Measurements from ENCODE around the gene TMEM106C. TPM values are rescaled to one million over a fixed set of nuclear protein-coding genes. Genes with fewer than 3 reads are reported as not detected.
"Not testable (repeated sequence)": the region's sequence is repeated elsewhere in the genome, so short reads cannot be mapped to it uniquely, and the experiment has no call there.

Gene TMEM106C
- total RNA-seq, 4 donors from 2014 or later = 40.9 to 56.7 (median 42.3) TPM

GRCh38 chr12:47950856-47951468 is 12.4 kb upstream of the TMEM106C start:
- TF ChIP-seq POLR2A (IDR thresholded peaks at IDR 0.05) = no peak
- TF ChIP-seq CTCF (IDR thresholded peaks at IDR 0.05) = no peak
- intact Hi-C loops (cut with DNase I; ENCODE audit: low total_unique reads) = loop anchor here (5.0 kb wide), 1 partner anchor 744 kb away; no protein-coding TSS in a partner anchor
- WGBS, 2 donors = 49 to 67% methylated on average over 8 of the region's 8 CpGs
- no peak for DNase-seq (ENCODE audit: low spot score in 2 of 2)
- H3K4me3 ChIP-seq (ENCODE audit: low read depth, poor library complexity, severe bottlenecking) = no peak overlapping the region

- TF ChIP-seq POLR2A (IDR thresholded peaks at IDR 0.05) = no peak
- WGBS, 2 donors = 47 to 76% methylated on average over 8 of the region's 8 CpGs
- no peak overlapping the region for H3K4me3 ChIP-seq (ENCODE audit: low read depth, poor library complexity, severe bottlenecking)
- no peak for DNase-seq (ENCODE audit: low spot score in 2 of 2)
- intact Hi-C loops (cut with DNase I; ENCODE audit: low total_unique reads) = loop anchor here (5.0 kb wide), 1 partner anchor 747 kb away; no protein-coding TSS in a partner anchor
Observed at GRCh38 chr12:47954058-47954457, 9.3 kb upstream of the TMEM106C start.

- H3K4me3 ChIP-seq (ENCODE audit: low read depth, poor library complexity, severe bottlenecking) = no peak overlapping the region
- 77 to 82% methylated on average over 4 of the region's 4 CpGs for WGBS, 2 donors
- TF ChIP-seq POLR2A (IDR thresholded peaks at IDR 0.05) = no peak
- no peak for TF ChIP-seq CTCF (IDR thresholded peaks at IDR 0.05)
- intact Hi-C loops (cut with DNase I; ENCODE audit: low total_unique reads) = loop anchor here (5.0 kb wide), 1 partner anchor 747 kb away; no protein-coding TSS in a partner anchor
- no peak for DNase-seq (ENCODE audit: low spot score in 2 of 2)
Observed at GRCh38 chr12:47954467-47955045, 8.8 kb upstream of the TMEM106C start.

- intact Hi-C loops (cut with DNase I; ENCODE audit: low total_unique reads) = no loop called here
- no peak for DNase-seq (ENCODE audit: low spot score in 2 of 2)
- 90 to 92% methylated on average over 3 of the region's 3 CpGs for WGBS, 2 donors
- no peak overlapping the region for H3K4me3 ChIP-seq (ENCODE audit: low read depth, poor library complexity, severe bottlenecking)
- no peak for TF ChIP-seq CTCF (IDR thresholded peaks at IDR 0.05)
- TF ChIP-seq POLR2A (IDR thresholded peaks at IDR 0.05) = no peak
Observed at GRCh38 chr12:47955059-47955458, 8.3 kb upstream of the TMEM106C start.

- DNase-seq (ENCODE audit: low spot score in 2 of 2); intact Hi-C loops (cut with DNase I; ENCODE audit: low total_unique reads); H3K4me3 ChIP-seq (ENCODE audit: low read depth, poor library complexity, severe bottlenecking): not testable (repeated sequence)
- 100% methylated on average over 1 of the region's 1 CpG for WGBS, 2 donors
Observed at GRCh38 chr12:47957671-47958070, 5.7 kb upstream of the TMEM106C start.

- no peak for TF ChIP-seq POLR2A (IDR thresholded peaks at IDR 0.05)
- TF ChIP-seq CTCF (IDR thresholded peaks at IDR 0.05) = no peak
- WGBS, 2 donors = 88 to 90% methylated on average over 11 of the region's 11 CpGs
- intact Hi-C loops (cut with DNase I; ENCODE audit: low total_unique reads) = no loop called here
- DNase-seq (ENCODE audit: low spot score in 2 of 2) = no peak
- H3K4me3 ChIP-seq (ENCODE audit: low read depth, poor library complexity, severe bottlenecking) = no peak overlapping the region
Observed at GRCh38 chr12:47962198-47962597, 1.2 kb upstream of the TMEM106C start.
